Glomerular visceral epithelial cell (primary cell): ENCODE measurements around the gene PIEZO1.
"Not testable (repeated sequence)": the region's sequence is repeated elsewhere in the genome, so short reads cannot be mapped to it uniquely, and the experiment has no call there.

ENCODE experiments used
- DNase-seq: peaks from one replicate; pipeline ENCODE4 v3.0.0-alpha.2; 2016; ENCODE audit errors: extremely low spot score

PIEZO1 gene

DNA sequence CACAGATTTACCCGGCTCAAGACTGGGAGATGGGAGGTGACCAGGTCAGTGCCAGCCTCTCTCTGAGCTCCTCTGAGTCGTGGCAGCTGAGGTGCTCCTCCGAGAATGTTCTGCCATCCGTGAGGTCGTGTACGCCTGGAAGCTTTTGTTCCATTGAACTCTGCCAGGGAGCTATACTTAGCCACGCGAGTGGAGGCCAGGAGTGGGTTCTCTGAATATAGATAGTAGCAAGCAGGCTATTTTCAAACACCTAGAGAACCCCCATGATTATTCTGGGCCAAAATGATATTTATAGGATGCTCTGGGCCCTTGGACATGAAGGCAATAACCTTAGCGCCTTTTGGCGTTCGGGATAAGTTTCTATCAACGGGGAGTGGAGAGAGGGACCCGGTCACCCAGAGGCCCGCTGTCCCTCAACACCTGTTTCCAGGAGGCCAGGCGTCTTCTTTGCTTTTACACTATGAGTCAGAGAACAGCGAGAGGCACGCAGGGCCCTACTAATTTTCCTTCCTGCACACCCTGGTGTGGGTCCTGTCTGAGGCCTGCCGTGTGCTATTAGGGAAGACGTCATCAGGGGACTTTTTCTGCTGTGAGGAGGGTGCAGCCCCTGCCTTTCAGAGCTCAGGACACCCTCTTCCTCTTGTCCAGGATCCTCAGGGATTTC is 111.2 kb downstream of the PIEZO1 start:
- no peak for DNase-seq

DNA sequence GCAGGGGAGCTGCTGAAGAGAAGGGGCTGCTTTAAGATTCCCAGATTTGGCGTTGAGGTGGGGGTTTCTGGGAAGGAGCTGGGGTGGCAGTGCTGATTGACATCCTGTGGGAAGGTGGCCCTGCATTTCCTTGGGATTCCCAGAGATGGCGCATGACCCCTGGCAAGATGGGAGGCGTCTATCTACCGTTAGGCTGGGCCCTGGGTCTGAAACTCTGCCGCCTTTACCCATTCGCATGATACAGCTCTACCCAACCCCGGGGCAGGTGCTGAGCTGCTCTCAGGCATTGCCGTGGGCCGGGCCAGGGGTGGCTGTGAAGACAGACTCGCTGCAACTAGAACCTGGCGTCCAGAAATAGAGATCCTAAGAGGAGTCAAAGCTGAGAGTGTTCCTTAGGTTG is 112.2 kb downstream of the PIEZO1 start:
- DNase-seq, result no peak

DNA sequence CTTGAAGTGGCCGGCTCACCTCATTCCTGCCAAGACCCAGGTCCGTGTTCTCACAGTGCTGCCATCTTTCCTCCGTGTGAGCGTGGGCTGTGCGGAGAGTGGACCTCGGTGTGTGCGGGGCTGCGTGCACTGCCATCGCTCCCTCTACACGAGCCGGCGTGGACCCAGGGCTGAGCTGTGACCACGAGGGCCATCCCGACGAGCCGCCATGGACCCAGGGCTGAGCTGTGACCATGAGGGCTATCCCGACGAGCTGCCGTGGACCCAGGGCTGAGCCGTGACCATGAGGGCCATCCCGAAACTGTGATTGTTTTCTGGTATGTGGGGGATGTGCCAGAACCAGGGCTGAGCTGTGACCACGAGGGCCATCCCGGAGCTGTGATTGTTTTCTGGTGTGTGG is 113.2 kb downstream of the PIEZO1 start:
- DNase-seq, result no peak

DNA sequence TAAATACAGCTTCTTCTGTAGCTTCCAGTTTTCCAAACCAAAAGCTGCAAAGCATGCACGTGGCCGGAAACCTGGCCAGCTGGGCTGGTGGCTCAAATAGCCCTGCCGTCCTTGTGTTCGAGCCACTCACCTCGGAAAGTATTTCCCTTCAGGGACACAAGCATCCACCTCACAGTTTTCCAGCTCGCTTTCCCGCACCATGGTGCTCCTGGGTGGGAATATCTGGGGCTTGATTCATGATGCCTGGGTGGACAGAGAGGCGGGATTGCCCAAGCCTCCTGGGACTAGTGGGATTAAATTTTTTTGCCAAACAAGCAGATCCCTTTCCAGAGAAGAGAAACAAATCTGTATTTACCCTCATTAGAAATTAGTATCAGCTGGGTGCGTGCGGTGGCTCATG is 115.0 kb downstream of the PIEZO1 start:
- no peak for DNase-seq

DNA sequence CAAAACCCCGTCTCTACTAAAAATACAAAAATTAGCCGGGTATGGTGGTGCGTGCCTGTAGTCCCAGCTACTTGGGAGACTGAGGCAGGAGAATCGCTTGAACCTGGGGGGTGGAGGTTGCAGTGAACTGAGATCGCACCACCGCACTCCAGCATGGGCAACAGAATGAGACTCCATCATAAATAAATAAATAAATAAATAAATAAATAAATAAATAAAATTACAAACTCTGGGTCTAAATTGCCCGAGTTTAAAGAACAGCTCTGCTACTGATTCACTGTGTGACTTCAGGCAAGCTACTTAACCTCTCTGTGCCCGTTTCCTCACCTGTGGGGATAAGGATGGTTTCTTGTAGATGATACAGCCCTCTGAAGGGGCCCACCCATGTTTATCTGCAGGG is 115.5 kb downstream of the PIEZO1 start:
- not testable (repeated sequence) for DNase-seq

DNA sequence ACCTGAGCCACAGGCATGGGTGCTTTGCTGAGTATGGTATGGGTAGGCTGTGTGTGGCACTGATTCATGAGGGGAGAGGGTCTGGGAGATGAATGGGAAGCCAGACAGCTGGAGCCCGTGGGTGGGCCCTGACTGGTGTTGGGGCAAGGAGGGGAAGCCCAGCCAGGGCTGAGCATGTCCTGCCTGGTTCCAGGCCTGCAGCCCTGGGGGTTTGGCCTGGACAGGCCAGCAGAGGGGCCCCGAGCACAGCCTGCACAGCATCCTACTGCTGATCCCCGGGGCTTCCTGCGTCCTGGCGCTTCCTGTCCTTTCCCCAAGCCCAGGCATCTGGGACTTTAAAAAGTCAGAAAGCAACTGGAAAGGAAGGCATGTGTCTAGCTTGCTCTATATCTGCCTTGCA is 117.6 kb downstream of the PIEZO1 start:
- DNase-seq, result no peak

DNA sequence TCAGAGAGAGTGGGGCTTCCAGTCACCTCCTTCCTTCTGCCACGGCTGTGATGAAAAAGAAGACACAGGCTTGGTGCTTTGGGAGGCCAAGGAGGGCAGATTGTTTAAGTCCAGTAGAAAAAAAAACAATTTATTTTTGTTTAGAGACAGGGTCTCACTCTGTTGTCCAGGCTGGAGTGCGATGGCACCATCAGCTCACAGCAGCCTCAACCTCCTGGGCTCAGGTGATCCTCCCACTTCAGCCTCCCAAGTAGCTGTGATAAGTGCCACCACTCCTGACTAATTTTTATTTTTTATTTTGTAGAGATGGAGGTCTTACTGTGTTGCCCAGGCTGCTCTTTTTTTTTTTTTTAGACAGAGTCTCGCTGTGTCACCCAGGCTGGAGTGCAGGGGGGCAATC is 119.5 kb downstream of the PIEZO1 start:
- no peak for DNase-seq
